GM15510 (cell line): Measurements from ENCODE around the gene MRPL36.

Experiments
- POLR2A ChIP-seq: IDR thresholded peaks from 3 replicates; pipeline ENCODE4 v1.6.1; 2011; ENCODE audit warnings: borderline replicate concordance; ENCODE audit not compliant: insufficient read length; ENCODE audit errors: extremely low read depth

MRPL36 gene

DNA sequence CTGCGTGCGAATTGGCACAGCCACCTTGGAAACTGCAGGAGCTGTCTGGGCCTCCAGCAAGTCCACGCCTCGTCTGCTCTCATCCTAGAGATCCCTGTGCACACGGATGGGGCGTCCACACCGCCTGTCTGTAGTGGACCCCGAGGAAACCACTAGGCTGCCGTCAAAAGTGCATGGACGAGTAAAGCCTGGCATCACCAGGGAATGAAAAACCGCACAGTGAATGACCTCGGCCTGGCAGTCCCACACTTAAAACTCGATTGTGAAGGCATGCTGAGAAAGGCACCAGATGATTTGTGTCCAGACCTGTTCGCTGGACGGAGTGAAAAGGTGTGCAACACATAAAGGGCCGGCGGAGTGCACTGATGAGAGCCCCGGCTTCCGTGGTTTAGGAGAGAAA, 50.8 kb downstream of the MRPL36 start:
- TF ChIP-seq POLR2A: no peak
